Measurements from ENCODE around the gene HS3ST6.

DNA sequence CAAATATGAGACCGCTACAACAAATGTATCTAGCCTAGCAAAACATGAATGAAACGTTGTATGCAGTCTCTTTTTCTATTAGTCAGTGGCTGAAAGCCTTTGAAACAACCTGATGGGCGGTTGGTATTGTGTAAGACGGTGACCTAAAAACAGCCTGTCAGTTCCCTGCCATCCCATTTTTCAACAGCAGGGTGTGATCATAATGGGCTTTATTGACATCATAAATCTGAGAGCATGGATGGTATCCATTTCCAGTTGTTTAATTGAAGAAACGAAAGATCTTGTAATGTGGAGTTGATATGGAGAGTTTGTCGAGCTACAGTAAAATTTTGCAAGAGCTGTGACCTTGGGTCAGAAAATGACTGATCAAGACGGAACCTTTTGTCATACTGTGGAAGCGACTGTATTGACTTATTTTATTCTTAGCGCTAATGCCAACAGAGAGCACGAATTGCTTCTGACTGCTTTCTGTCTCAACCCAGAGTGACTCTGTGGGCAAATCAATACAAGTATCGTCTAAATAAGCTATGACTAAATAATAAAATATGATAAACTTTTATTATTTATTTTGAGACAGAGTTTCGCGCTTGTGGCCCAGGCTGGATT lies 34.0 kb downstream of the HS3ST6 start:
- TF ChIP-seq, protein P1, sequence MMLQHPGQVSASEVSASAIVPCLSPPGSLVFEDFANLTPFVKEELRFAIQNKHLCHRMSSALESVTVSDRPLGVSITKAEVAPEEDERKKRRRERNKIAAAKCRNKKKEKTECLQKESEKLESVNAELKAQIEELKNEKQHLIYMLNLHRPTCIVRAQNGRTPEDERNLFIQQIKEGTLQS (CRISPR knock-in tag; IDR thresholded peaks at IDR 0.05): no peak
- TF ChIP-seq KAT2B (IDR thresholded peaks at IDR 0.05; ENCODE audit: borderline replicate concordance, low read depth, low read length): no peak
- TF ChIP-seq CHD2 (IDR thresholded peaks at IDR 0.05; ENCODE audit: low read depth, low read length): no peak
- no peak for TF ChIP-seq HNF4G (IDR thresholded peaks at IDR 0.05; ENCODE audit: borderline replicate concordance, low read depth, low read length)
- TF ChIP-seq HNF4G (CRISPR knock-in tag; IDR thresholded peaks at IDR 0.05; ENCODE audit: borderline replicate concordance, low read depth): no peak
- no peak for TF ChIP-seq FOXP1 (IDR thresholded peaks at IDR 0.05)
- TF ChIP-seq FOXP1 (CRISPR knock-in tag; IDR thresholded peaks at IDR 0.05): no peak
- TF ChIP-seq, protein P2, sequence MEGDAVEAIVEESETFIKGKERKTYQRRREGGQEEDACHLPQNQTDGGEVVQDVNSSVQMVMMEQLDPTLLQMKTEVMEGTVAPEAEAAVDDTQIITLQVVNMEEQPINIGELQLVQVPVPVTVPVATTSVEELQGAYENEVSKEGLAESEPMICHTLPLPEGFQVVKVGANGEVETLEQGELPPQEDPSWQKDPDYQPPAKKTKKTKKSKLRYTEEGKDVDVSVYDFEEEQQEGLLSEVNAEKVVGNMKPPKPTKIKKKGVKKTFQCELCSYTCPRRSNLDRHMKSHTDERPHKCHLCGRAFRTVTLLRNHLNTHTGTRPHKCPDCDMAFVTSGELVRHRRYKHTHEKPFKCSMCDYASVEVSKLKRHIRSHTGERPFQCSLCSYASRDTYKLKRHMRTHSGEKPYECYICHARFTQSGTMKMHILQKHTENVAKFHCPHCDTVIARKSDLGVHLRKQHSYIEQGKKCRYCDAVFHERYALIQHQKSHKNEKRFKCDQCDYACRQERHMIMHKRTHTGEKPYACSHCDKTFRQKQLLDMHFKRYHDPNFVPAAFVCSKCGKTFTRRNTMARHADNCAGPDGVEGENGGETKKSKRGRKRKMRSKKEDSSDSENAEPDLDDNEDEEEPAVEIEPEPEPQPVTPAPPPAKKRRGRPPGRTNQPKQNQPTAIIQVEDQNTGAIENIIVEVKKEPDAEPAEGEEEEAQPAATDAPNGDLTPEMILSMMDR (CRISPR knock-in tag; IDR thresholded peaks at IDR 0.05): peak; percentile 40
- TF ChIP-seq, protein P3, sequence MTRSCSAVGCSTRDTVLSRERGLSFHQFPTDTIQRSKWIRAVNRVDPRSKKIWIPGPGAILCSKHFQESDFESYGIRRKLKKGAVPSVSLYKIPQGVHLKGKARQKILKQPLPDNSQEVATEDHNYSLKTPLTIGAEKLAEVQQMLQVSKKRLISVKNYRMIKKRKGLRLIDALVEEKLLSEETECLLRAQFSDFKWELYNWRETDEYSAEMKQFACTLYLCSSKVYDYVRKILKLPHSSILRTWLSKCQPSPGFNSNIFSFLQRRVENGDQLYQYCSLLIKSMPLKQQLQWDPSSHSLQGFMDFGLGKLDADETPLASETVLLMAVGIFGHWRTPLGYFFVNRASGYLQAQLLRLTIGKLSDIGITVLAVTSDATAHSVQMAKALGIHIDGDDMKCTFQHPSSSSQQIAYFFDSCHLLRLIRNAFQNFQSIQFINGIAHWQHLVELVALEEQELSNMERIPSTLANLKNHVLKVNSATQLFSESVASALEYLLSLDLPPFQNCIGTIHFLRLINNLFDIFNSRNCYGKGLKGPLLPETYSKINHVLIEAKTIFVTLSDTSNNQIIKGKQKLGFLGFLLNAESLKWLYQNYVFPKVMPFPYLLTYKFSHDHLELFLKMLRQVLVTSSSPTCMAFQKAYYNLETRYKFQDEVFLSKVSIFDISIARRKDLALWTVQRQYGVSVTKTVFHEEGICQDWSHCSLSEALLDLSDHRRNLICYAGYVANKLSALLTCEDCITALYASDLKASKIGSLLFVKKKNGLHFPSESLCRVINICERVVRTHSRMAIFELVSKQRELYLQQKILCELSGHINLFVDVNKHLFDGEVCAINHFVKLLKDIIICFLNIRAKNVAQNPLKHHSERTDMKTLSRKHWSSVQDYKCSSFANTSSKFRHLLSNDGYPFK (CRISPR knock-in tag; IDR thresholded peaks at IDR 0.05; ENCODE audit: borderline replicate concordance): no peak
- TF ChIP-seq ZNF367 (CRISPR knock-in tag; IDR thresholded peaks at IDR 0.05; ENCODE audit: borderline replicate concordance): no peak
